Measurements from ENCODE around the gene MRNIP.

DNA sequence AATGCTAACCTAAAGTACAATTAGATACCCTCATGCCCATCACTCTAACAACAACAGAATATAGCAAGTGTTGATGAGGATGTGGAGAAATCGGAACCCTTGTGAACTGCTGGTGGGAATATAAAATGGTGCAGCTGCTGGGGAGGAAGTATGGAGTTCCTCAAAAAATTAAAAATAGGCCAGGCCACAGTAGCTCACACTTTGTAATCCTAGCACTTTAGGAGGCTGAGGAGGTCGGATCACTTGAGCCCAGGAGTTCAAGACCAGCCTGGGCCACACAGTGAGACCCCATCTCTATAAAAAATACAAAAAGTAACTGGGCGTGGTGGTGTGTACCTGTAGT is 18.0 kb upstream of the MRNIP start:
- TF ChIP-seq, protein P1, sequence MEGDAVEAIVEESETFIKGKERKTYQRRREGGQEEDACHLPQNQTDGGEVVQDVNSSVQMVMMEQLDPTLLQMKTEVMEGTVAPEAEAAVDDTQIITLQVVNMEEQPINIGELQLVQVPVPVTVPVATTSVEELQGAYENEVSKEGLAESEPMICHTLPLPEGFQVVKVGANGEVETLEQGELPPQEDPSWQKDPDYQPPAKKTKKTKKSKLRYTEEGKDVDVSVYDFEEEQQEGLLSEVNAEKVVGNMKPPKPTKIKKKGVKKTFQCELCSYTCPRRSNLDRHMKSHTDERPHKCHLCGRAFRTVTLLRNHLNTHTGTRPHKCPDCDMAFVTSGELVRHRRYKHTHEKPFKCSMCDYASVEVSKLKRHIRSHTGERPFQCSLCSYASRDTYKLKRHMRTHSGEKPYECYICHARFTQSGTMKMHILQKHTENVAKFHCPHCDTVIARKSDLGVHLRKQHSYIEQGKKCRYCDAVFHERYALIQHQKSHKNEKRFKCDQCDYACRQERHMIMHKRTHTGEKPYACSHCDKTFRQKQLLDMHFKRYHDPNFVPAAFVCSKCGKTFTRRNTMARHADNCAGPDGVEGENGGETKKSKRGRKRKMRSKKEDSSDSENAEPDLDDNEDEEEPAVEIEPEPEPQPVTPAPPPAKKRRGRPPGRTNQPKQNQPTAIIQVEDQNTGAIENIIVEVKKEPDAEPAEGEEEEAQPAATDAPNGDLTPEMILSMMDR (IDR thresholded peaks at IDR 0.05; ENCODE audit: low read length) = no peak
- TF ChIP-seq EZH2 (IDR thresholded peaks at IDR 0.05; ENCODE audit: borderline replicate concordance, low read length) = no peak

Data from OCI-LY1 (cell line).